Lower leg skin (tissue), 4 donors: ENCODE results near the gene ALDH7A1. TPM values are rescaled to one million over a fixed set of nuclear protein-coding genes. Genes with fewer than 3 reads are reported as not detected.
"Not testable (repeated sequence)": the region's sequence is repeated elsewhere in the genome, so short reads cannot be mapped to it uniquely, and the experiment has no call there.

ENCODE experiments used
- DNase-seq, 2 donors: peaks; one replicate each; pipeline ENCODE4 v3.0.0-alpha.2; 2019; ENCODE audit warnings: low spot score in 2 of 2
- H3K4me3 ChIP-seq: fragments of 200-600 bp; sonication (generic); 2 replicates; pipeline ENCODE4 v1.5.1; 2017; ENCODE audit warnings: mild to moderate bottlenecking, low read depth; ENCODE audit not compliant: poor library complexity, severe bottlenecking
- POLR2A ChIP-seq, 2 donors: fragments of 450-650 bp; IDR thresholded peaks; one replicate each; pipeline ENCODE4 v1.6.1; 2016 to 2017; ENCODE audit warnings: antibody characterized with exemption in 2 of 2, mild to moderate bottlenecking in 1 of 2, moderate library complexity in 1 of 2
- WGBS, 2 donors: methylation state at CpG; one replicate each; pipeline ENCODE4 v1.1.5; 2018; 5-methylcytosine and 5-hydroxymethylcytosine counted together
- intact Hi-C: fragments of 100-400 bp; cut with DNase I; formaldehyde crosslinking; loops from one replicate; pipeline ENCODE4 v1.15.0; 2023; ENCODE audit warnings: low total_unique reads
- total RNA-seq, 4 donors: library from RNA; depleted of rRNA; stranded (reverse); fragments of >200 nt; gene quantifications; one replicate each; pipeline ENCODE4 v1.1.0, GENCODE V29; 2016
- TF ChIP-seq, protein P1 (sequence below), 3 donors: fragments of 450-650 bp; IDR thresholded peaks; one replicate each; pipeline ENCODE4 v1.5.1; 2016; ENCODE audit warnings: antibody characterized with exemption in 3 of 3, mild to moderate bottlenecking in 3 of 3, moderate library complexity in 2 of 3

The ALDH7A1 gene
- total RNA-seq, 4 donors from 2014 or later = 26.1 to 36.2 (median 31.4) TPM

DNA sequence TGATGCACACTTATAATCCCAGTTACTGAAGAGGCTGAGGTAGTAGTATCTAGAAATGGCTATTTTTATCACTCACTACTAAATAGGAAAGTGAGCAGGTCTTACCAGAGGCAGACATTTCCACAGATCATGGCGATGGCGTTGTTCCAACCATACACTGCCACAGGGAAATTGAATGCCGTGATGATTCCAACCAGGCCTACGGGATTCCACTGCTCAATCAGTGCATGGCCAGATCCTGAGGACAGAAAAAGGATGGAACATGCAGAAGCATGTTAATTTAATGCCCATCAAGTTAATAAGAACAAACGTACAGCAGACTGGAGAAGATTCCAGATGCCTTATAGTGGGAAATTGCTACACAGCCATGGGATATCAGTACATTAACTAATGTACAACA lies 18.0 kb downstream of the ALDH7A1 start:
- 67 to 71% methylated on average over 5 of the region's 5 CpGs for WGBS, 2 donors
- TF ChIP-seq POLR2A (IDR thresholded peaks at IDR 0.05) = no peak
- TF ChIP-seq, protein P1, sequence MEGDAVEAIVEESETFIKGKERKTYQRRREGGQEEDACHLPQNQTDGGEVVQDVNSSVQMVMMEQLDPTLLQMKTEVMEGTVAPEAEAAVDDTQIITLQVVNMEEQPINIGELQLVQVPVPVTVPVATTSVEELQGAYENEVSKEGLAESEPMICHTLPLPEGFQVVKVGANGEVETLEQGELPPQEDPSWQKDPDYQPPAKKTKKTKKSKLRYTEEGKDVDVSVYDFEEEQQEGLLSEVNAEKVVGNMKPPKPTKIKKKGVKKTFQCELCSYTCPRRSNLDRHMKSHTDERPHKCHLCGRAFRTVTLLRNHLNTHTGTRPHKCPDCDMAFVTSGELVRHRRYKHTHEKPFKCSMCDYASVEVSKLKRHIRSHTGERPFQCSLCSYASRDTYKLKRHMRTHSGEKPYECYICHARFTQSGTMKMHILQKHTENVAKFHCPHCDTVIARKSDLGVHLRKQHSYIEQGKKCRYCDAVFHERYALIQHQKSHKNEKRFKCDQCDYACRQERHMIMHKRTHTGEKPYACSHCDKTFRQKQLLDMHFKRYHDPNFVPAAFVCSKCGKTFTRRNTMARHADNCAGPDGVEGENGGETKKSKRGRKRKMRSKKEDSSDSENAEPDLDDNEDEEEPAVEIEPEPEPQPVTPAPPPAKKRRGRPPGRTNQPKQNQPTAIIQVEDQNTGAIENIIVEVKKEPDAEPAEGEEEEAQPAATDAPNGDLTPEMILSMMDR (IDR thresholded peaks at IDR 0.05) = no peak
- H3K4me3 ChIP-seq = no peak overlapping the region
- no peak for DNase-seq
- intact Hi-C loops = no loop called here

DNA sequence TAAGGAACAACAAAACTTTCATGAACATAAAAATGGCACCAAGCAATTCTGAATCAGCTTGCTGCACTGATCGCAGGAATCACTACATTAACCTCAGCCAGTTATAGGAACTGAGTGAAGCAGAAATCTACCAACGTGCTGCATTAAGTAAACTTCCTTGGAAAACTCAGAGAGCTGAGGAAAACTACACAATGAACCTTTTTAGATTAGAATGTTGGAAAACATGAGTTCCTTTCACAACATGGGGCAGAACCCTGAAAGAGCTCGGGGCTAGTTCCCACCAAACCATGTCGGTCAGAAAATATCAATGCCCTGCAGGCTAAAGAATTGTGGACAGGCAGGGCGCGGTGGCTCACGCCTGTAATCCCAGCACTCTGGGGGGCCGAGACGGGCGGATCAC lies 19.4 kb downstream of the ALDH7A1 start:
- WGBS, 2 donors = 85 to 86% methylated on average over 10 of the region's 10 CpGs
- intact Hi-C loops = no loop called here
- no peak for DNase-seq
- TF ChIP-seq, protein P1 (IDR thresholded peaks at IDR 0.05) = no peak
- TF ChIP-seq POLR2A (IDR thresholded peaks at IDR 0.05) = no peak
- no peak overlapping the region for H3K4me3 ChIP-seq

DNA sequence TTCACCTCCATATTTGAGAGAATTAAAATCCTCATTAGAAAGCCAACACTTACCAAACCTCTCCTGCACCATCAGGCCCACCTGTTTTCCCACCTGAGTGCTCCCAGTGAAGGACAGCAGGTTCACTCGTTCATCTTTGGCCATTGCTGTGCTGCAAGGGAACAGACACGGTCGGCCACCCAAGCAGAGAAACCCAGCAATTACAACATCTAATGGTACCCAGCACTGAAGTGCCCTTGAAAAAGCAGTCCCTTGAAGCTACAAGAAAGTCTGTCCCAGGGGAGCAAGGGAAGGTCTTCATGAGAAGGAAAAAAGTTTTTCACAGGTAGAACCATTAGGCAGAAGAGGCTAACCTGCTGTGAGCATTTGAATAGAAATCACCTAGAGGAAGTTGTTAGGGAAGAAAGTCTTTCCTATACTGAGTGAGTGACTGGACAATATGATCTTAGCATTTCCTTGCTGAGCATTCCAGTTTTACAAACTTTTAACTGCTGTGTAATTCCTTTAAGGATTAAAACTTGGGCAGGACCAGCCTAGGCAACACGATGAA lies 26.7 kb downstream of the ALDH7A1 start:
- WGBS, 2 donors = 96% methylated on average over 4 of the region's 4 CpGs
- intact Hi-C loops = no loop called here
- no peak overlapping the region for H3K4me3 ChIP-seq
- DNase-seq = no peak
- TF ChIP-seq, protein P1 (IDR thresholded peaks at IDR 0.05) = no peak
- TF ChIP-seq POLR2A (IDR thresholded peaks at IDR 0.05) = no peak

DNA sequence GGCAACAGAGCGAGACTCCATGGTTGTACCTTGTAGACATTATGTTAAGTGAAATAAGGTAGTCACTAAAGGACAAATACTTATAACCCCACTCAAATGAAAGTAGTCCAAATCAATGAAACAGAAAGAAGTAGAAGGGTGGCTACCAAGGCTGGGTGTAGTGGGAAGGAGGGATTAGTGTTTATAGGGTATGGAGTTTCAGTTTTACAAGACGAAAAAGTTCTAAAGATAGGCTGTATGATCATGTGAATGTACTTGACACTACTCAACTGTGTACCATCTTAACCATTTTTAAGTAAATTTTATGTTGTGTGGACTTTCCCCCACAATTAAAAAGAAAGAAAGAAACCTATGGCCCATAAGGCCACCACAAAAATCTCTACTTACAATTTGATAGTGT lies 32.2 kb downstream of the ALDH7A1 start:
- DNase-seq = no peak
- TF ChIP-seq, protein P1 (IDR thresholded peaks at IDR 0.05) = no peak
- TF ChIP-seq POLR2A (IDR thresholded peaks at IDR 0.05) = no peak
- no peak overlapping the region for H3K4me3 ChIP-seq
- WGBS, 2 donors = 67 to 90% methylated on average over 2 of the region's 2 CpGs
- intact Hi-C loops = no loop called here

DNA sequence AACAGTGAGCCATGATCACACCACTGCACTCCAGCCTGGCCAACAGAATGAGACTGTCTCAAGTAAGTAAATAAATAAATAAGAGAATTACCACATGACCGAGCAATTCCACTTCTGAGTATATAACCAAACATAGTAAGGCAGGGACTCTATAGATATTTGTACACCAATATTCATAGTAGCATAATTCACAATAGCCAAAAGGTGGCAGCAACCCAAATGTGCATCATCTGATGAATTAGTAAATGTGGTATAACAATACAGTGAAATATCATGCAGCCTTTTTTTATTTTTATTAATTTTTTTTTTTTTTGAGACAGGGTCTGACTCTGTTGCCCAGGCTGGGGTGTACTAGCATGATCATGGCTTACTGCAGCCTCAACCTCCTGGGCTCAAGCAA lies 33.1 kb downstream of the ALDH7A1 start:
- TF ChIP-seq, protein P1 (IDR thresholded peaks at IDR 0.05) = no peak
- TF ChIP-seq POLR2A (IDR thresholded peaks at IDR 0.05) = no peak

DNA sequence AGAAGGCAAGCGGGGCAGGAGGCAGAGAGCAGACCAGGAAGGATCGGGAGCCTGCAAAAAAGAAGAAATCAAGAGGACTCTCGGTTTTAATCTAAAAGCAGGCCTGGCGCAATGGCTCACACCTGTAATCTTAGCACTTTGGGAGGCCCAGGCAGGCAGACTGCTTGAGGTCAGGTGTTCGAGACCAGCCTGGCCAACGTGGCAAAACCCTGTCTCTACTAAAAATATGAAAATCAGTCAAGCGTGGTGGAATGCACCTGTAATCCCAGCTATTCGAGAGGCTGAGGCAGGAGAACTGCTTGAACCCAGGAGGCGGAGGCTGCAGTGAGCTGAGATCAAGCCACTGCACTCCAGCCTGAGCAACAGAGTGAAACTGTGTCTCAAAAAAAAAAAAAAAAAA lies 39.9 kb downstream of the ALDH7A1 start:
- intact Hi-C loops, DNase-seq, H3K4me3 ChIP-seq: not testable (repeated sequence)
- 90 to 96% methylated on average over 9 of the region's 9 CpGs for WGBS, 2 donors

More for the DNA sequence above, 33.1 kb downstream of the ALDH7A1 start:
- DNase-seq = no peak
- H3K4me3 ChIP-seq = no peak overlapping the region
- intact Hi-C loops = no loop called here
- 87 to 90% methylated on average over 1 of the region's 1 CpG for WGBS, 2 donors
